Testis (tissue), 2 donors: ENCODE results near the gene LYVE1.

Experiments used
- POLR2A ChIP-seq: fragments of 450-650 bp; IDR thresholded peaks from one replicate; pipeline ENCODE4 v1.6.1; 2017; ENCODE audit warnings: antibody characterized with exemption, mild to moderate bottlenecking, moderate library complexity
- TF ChIP-seq, protein P1 (sequence below), 3 experiments: fragments of 450-650 bp in 2 of 3; fragments of 200-600 bp in 1 of 3; sonication (generic) in 1 of 3; IDR thresholded peaks; one replicate each; pipeline ENCODE4 v1.5.1; 2016 to 2019; ENCODE audit warnings: antibody characterized with exemption in 3 of 3, mild to moderate bottlenecking in 2 of 3, moderate library complexity in 1 of 3

DNA sequence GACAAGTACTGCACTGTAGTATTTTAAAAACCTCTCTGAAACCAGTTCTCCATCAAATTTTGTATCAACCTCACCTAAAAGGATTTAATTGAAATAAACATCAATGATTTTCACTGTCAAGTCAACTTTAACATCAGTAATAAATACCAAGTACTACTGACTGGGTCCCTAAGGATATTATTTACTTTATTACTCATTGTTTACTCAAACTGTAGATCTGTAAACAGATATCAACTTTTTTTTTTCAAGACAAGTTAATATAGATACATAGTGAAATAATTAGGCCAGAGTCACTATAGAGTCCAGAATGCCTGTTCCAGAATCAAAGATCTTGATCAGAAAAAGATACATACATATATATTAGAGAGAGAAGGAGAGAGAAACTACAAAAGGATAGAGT, 29.1 kb downstream of the LYVE1 start:
- TF ChIP-seq, protein P1, sequence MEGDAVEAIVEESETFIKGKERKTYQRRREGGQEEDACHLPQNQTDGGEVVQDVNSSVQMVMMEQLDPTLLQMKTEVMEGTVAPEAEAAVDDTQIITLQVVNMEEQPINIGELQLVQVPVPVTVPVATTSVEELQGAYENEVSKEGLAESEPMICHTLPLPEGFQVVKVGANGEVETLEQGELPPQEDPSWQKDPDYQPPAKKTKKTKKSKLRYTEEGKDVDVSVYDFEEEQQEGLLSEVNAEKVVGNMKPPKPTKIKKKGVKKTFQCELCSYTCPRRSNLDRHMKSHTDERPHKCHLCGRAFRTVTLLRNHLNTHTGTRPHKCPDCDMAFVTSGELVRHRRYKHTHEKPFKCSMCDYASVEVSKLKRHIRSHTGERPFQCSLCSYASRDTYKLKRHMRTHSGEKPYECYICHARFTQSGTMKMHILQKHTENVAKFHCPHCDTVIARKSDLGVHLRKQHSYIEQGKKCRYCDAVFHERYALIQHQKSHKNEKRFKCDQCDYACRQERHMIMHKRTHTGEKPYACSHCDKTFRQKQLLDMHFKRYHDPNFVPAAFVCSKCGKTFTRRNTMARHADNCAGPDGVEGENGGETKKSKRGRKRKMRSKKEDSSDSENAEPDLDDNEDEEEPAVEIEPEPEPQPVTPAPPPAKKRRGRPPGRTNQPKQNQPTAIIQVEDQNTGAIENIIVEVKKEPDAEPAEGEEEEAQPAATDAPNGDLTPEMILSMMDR (IDR thresholded peaks at IDR 0.05): no peak
- TF ChIP-seq POLR2A: no peak
